ENCODE data around the gene KLHL28.

KLHL28 gene

DNA sequence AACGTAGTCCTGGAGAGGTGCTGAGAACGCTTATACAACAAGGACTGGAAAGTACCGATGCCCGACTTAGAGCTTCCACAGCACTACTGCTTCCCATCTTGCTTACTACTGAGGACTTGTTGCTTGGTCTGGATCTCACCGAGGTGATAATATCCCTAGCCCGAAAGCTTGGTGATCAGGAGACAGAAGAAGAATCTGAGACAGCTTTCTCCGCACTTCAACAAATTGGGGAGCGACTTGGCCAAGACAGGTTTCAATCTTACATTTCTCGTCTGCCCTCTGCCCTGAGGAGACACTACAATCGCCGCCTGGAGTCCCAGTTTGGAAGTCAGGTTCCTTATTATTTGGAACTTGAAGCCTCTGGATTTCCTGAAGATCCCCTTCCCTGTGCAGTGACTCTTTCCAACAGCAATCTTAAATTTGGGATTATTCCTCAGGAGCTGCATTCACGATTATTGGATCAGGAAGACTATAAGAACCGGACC, 1.3 kb upstream of the KLHL28 start:
- no CpG with 5 or more reads among the region's 13 CpGs for WGBS (ENCODE audit: extremely low coverage, insufficient coverage, low lambda C conversion rate)
- Histone ChIP-seq H3K4me1 (ENCODE audit: control insufficient read depth, low read depth, low read length) (peaks cover 6% of the 10 kb centered on the region), H3K79me1 (ENCODE audit: low read length) (peaks cover 7% of the 10 kb centered on the region), H3K4me3 (ENCODE audit: low read length) (peak overlapping the region; percentile 63), H2BK5ac (ENCODE audit: low read length) (no peak overlapping the region), H4K5ac (ENCODE audit: low read length) (no peak overlapping the region), H3K27me3 (ENCODE audit: insufficient read depth, low read length, poor library complexity) (no peaks in the 10 kb centered on the region), H3K18ac (ENCODE audit: low read length) (no peak overlapping the region), H3K36me3 (ENCODE audit: control insufficient read depth, insufficient read depth, low read length) (no peaks in the 10 kb centered on the region), H3K9ac (ENCODE audit: low read length) (peak overlapping the region; percentile 81), H3K27ac (ENCODE audit: low read depth, low read length) (no peak overlapping the region), H2BK120ac (ENCODE audit: low read depth, low read length) (no peak overlapping the region), H3K79me2 (ENCODE audit: control insufficient read depth, insufficient read depth, low read length) (peaks cover 38% of the 10 kb centered on the region), H3K23ac (ENCODE audit: low read length) (no peak overlapping the region), H4K8ac (ENCODE audit: low read depth, low read length) (no peak overlapping the region), H3K4ac (ENCODE audit: low read depth, low read length) (no peak overlapping the region), H3K4me2 (ENCODE audit: low read length) (peak overlapping the region; percentile 98), H2BK15ac (replicated peaks; ENCODE audit: low read depth) (no peak overlapping the region), H3K56ac (ENCODE audit: low read length) (peak overlapping the region; percentile 87), H2AK5ac (ENCODE audit: low read length) (no peak overlapping the region)
- peak; percentile 41 for DNase-seq

GRCh38 chr14:44962334-44963043, 742 bp upstream of the KLHL28 start:
- Histone ChIP-seq H2BK120ac (ENCODE audit: low read depth, low read length) (no peak overlapping the region), H3K36me3 (ENCODE audit: control insufficient read depth, insufficient read depth, low read length) (no peaks in the 10 kb centered on the region), H2AK5ac (ENCODE audit: low read length) (no peak overlapping the region), H2BK15ac (replicated peaks; ENCODE audit: low read depth) (no peak overlapping the region), H2BK5ac (ENCODE audit: low read length) (no peak overlapping the region), H3K56ac (ENCODE audit: low read length) (peak overlapping the region; percentile 87), H3K79me1 (ENCODE audit: low read length) (peaks cover 7% of the 10 kb centered on the region), H3K4me3 (ENCODE audit: low read length) (peak overlapping the region; percentile 63), H3K4me2 (ENCODE audit: low read length) (peak overlapping the region; percentile 98), H3K4ac (ENCODE audit: low read depth, low read length) (no peak overlapping the region), H4K5ac (ENCODE audit: low read length) (no peak overlapping the region), H3K9ac (ENCODE audit: low read length) (peak overlapping the region; percentile 81), H4K8ac (ENCODE audit: low read depth, low read length) (no peak overlapping the region), H3K4me1 (ENCODE audit: control insufficient read depth, low read depth, low read length) (peaks cover 6% of the 10 kb centered on the region), H3K27me3 (ENCODE audit: insufficient read depth, low read length, poor library complexity) (no peaks in the 10 kb centered on the region), H3K18ac (ENCODE audit: low read length) (no peak overlapping the region), H3K79me2 (ENCODE audit: control insufficient read depth, insufficient read depth, low read length) (peaks cover 36% of the 10 kb centered on the region), H3K23ac (ENCODE audit: low read length) (no peak overlapping the region), H3K27ac (ENCODE audit: low read depth, low read length) (peak overlapping the region; percentile 27)
- DNase-seq = no peak
- WGBS (ENCODE audit: extremely low coverage, insufficient coverage, low lambda C conversion rate) = no CpG with 5 or more reads among the region's 39 CpGs

- Histone ChIP-seq H3K27ac (ENCODE audit: low read depth, low read length) (peak overlapping the region; percentile 18), H3K18ac (ENCODE audit: low read length) (no peak overlapping the region), H3K56ac (ENCODE audit: low read length) (peak overlapping the region; percentile 90), H3K79me1 (ENCODE audit: low read length) (peaks cover 7% of the 10 kb centered on the region), H3K36me3 (ENCODE audit: control insufficient read depth, insufficient read depth, low read length) (no peaks in the 10 kb centered on the region), H3K4ac (ENCODE audit: low read depth, low read length) (no peak overlapping the region), H4K5ac (ENCODE audit: low read length) (no peak overlapping the region), H3K9ac (ENCODE audit: low read length) (peak overlapping the region; percentile 81), H2BK5ac (ENCODE audit: low read length) (peak overlapping the region; percentile 4), H3K27me3 (ENCODE audit: insufficient read depth, low read length, poor library complexity) (no peaks in the 10 kb centered on the region), H3K4me2 (ENCODE audit: low read length) (peak overlapping the region; percentile 59), H3K23ac (ENCODE audit: low read length) (no peak overlapping the region), H4K8ac (ENCODE audit: low read depth, low read length) (no peak overlapping the region), H3K4me1 (ENCODE audit: control insufficient read depth, low read depth, low read length) (peaks cover 6% of the 10 kb centered on the region), H2BK15ac (replicated peaks; ENCODE audit: low read depth) (no peak overlapping the region), H2AK5ac (ENCODE audit: low read length) (no peak overlapping the region), H3K79me2 (ENCODE audit: control insufficient read depth, insufficient read depth, low read length) (peaks cover 28% of the 10 kb centered on the region), H3K4me3 (ENCODE audit: low read length) (peak overlapping the region; percentile 83), H2BK120ac (ENCODE audit: low read depth, low read length) (no peak overlapping the region)
- WGBS (ENCODE audit: extremely low coverage, insufficient coverage, low lambda C conversion rate) = no CpG with 5 or more reads among the region's 14 CpGs
- DNase-seq = peak; percentile 81
Observed at GRCh38 chr14:44961151-44961553, 595 bp downstream of the KLHL28 start.

DNA sequence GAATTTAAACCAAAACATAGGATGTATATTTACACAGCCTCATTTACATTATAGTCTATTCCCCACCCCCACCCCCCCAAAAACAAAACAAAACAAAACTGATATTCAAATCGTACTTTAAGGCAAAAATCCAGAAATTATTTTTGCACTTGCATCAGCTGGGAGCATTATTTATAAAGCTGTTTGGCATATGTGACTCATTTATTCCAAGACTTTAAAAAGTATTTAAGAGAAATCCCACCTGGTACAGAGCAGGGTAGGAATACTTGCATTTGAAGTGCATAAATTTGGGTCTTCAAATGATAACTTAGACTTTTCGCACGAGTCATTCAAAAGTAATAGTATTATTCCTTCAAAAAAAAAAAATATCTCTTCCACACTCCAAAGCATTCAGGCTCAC, 1.1 kb downstream of the KLHL28 start:
- Histone ChIP-seq H3K4me3 (ENCODE audit: low read length) (peak overlapping the region; percentile 83), H3K79me2 (ENCODE audit: control insufficient read depth, insufficient read depth, low read length) (peaks cover 23% of the 10 kb centered on the region), H3K4me1 (ENCODE audit: control insufficient read depth, low read depth, low read length) (peaks cover 6% of the 10 kb centered on the region), H3K79me1 (ENCODE audit: low read length) (peaks cover 7% of the 10 kb centered on the region), H2BK15ac (replicated peaks; ENCODE audit: low read depth) (no peak overlapping the region), H2BK5ac (ENCODE audit: low read length) (no peak overlapping the region), H3K4me2 (ENCODE audit: low read length) (peak overlapping the region; percentile 59), H3K23ac (ENCODE audit: low read length) (no peak overlapping the region), H4K8ac (ENCODE audit: low read depth, low read length) (no peak overlapping the region), H3K36me3 (ENCODE audit: control insufficient read depth, insufficient read depth, low read length) (no peaks in the 10 kb centered on the region), H3K18ac (ENCODE audit: low read length) (no peak overlapping the region), H3K27me3 (ENCODE audit: insufficient read depth, low read length, poor library complexity) (no peaks in the 10 kb centered on the region), H2BK120ac (ENCODE audit: low read depth, low read length) (no peak overlapping the region), H3K27ac (ENCODE audit: low read depth, low read length) (no peak overlapping the region), H4K5ac (ENCODE audit: low read length) (no peak overlapping the region), H3K56ac (ENCODE audit: low read length) (peak overlapping the region; percentile 44), H3K4ac (ENCODE audit: low read depth, low read length) (no peak overlapping the region), H3K9ac (ENCODE audit: low read length) (peak overlapping the region; percentile 81), H2AK5ac (ENCODE audit: low read length) (no peak overlapping the region)
- WGBS (ENCODE audit: extremely low coverage, insufficient coverage, low lambda C conversion rate) = no CpG with 5 or more reads among the region's 3 CpGs
- DNase-seq = no peak

DNA sequence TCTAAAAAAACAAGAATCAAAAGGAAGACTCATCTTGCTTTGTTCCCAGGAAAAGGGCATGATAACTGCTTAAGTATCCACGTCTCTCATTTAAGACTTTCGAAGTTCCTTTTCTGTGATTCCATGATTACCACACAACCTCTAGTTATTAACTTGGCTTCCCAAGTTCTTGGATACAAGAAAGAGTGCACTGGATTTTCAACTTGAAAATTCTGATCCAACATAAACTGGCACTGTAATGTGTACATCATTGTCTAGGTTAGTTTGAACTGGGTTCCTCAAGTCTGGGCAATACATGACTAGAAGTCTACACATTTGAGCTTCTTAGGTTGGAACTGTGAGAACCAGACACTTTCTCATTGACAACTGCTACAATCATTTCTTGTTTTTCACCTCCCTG, 1.6 kb downstream of the KLHL28 start:
- H3K4me3 ChIP-seq (ENCODE audit: low read length) = no peak overlapping the region
- H3K27me3 ChIP-seq (ENCODE audit: insufficient read depth, low read length, poor library complexity) = no peaks in the 10 kb centered on the region
- no peak overlapping the region for H3K18ac ChIP-seq (ENCODE audit: low read length)
- peaks cover 7% of the 10 kb centered on the region for H3K79me1 ChIP-seq (ENCODE audit: low read length)
- H3K4me2 ChIP-seq (ENCODE audit: low read length) = peak overlapping the region; percentile 35
- H3K9ac ChIP-seq (ENCODE audit: low read length) = peak overlapping the region; percentile 52
- no peaks in the 10 kb centered on the region for H3K36me3 ChIP-seq (ENCODE audit: control insufficient read depth, insufficient read depth, low read length)
- no peak overlapping the region for H4K5ac ChIP-seq (ENCODE audit: low read length)
- no peak overlapping the region for H3K23ac ChIP-seq (ENCODE audit: low read length)
- H2BK15ac ChIP-seq (replicated peaks; ENCODE audit: low read depth) = no peak overlapping the region
- H3K79me2 ChIP-seq (ENCODE audit: control insufficient read depth, insufficient read depth, low read length) = peaks cover 25% of the 10 kb centered on the region
- H2AK5ac ChIP-seq (ENCODE audit: low read length) = no peak overlapping the region
- peak overlapping the region; percentile 56 for H3K56ac ChIP-seq (ENCODE audit: low read length)
- no peak overlapping the region for H3K27ac ChIP-seq (ENCODE audit: low read depth, low read length)
- H2BK5ac ChIP-seq (ENCODE audit: low read length) = no peak overlapping the region
- no peak for DNase-seq
- WGBS (ENCODE audit: extremely low coverage, insufficient coverage, low lambda C conversion rate) = no CpG with 5 or more reads among the region's 2 CpGs
- H4K8ac ChIP-seq (ENCODE audit: low read depth, low read length) = no peak overlapping the region
- H3K4me1 ChIP-seq (ENCODE audit: control insufficient read depth, low read depth, low read length) = peaks cover 6% of the 10 kb centered on the region
- H3K4ac ChIP-seq (ENCODE audit: low read depth, low read length) = no peak overlapping the region
- no peak overlapping the region for H2BK120ac ChIP-seq (ENCODE audit: low read depth, low read length)

Measured in mesendoderm (in vitro differentiated cells).